ENCODE results near the gene WDR18.

DNA sequence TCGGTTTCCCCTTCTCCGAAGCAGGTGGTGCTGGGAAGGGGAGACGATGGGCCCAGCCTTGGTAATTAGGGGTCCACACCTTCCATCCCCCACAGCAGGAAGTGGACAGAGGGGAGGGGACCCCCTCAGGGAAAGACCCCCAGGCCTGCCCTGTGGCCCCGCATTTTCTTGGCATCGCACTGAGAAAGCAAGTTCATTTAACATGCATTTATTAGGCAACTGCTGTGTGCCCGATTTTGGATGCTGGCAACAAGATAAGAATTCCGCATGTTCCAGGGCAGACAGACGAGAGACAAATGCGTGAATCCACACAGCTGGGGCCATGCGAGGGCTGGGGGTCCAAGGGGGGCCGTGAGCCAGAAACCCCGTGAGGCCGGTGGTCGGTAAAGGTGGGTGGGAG is 29.9 kb upstream of the WDR18 start:
- TF ChIP-seq, protein P1, sequence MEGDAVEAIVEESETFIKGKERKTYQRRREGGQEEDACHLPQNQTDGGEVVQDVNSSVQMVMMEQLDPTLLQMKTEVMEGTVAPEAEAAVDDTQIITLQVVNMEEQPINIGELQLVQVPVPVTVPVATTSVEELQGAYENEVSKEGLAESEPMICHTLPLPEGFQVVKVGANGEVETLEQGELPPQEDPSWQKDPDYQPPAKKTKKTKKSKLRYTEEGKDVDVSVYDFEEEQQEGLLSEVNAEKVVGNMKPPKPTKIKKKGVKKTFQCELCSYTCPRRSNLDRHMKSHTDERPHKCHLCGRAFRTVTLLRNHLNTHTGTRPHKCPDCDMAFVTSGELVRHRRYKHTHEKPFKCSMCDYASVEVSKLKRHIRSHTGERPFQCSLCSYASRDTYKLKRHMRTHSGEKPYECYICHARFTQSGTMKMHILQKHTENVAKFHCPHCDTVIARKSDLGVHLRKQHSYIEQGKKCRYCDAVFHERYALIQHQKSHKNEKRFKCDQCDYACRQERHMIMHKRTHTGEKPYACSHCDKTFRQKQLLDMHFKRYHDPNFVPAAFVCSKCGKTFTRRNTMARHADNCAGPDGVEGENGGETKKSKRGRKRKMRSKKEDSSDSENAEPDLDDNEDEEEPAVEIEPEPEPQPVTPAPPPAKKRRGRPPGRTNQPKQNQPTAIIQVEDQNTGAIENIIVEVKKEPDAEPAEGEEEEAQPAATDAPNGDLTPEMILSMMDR (IDR thresholded peaks at IDR 0.05): no peak
- TF ChIP-seq POLR2AphosphoS5 (IDR thresholded peaks at IDR 0.05): no peak
- TF ChIP-seq POLR2A (IDR thresholded peaks at IDR 0.05): no peak
- TF ChIP-seq EP300 (IDR thresholded peaks at IDR 0.05): no peak

All from upper lobe of left lung (tissue), 4 donors.